NCI-H226 (cell line): ENCODE data around the gene LRIT2.

Experiments used
- DNase-seq: peaks from one replicate; pipeline ENCODE4 v3.0.0-alpha.2; 2015

LRIT2 gene

GRCh38 chr10:84238909-84239308, 13.6 kb upstream of the LRIT2 start:
- no peak for DNase-seq

GRCh38 chr10:84237199-84238051, 12.1 kb upstream of the LRIT2 start:
- no peak for DNase-seq

- DNase-seq = no peak
These were observed 11.5 kb upstream of the LRIT2 start for GRCh38 chr10:84236807-84237198.

- no peak for DNase-seq
These were observed 9.8 kb upstream of the LRIT2 start for GRCh38 chr10:84235096-84235495.

- DNase-seq = no peak
These were observed 9.1 kb upstream of the LRIT2 start for GRCh38 chr10:84234479-84234878.

- no peak for DNase-seq
These were observed 8.6 kb upstream of the LRIT2 start for GRCh38 chr10:84233940-84234339.

GRCh38 chr10:84232376-84232775, 7.0 kb upstream of the LRIT2 start:
- DNase-seq = no peak

GRCh38 chr10:84230359-84230758, 5.0 kb upstream of the LRIT2 start:
- no peak for DNase-seq

GRCh38 chr10:84227810-84228209, 2.5 kb upstream of the LRIT2 start:
- no peak for DNase-seq

- DNase-seq = no peak
These were observed 1.3 kb upstream of the LRIT2 start for GRCh38 chr10:84226616-84227015.

GRCh38 chr10:84224411-84225028, 824 bp downstream of the LRIT2 start:
- no peak for DNase-seq

- DNase-seq = no peak
These were observed 3.4 kb downstream of the LRIT2 start for GRCh38 chr10:84221916-84222315.

- DNase-seq = no peak
These were observed 7.6 kb downstream of the LRIT2 start for GRCh38 chr10:84217746-84218145.

GRCh38 chr10:84216834-84217233, 8.5 kb downstream of the LRIT2 start:
- no peak for DNase-seq

GRCh38 chr10:84214612-84215235, 10.6 kb downstream of the LRIT2 start:
- no peak for DNase-seq

GRCh38 chr10:84214046-84214572, 11.2 kb downstream of the LRIT2 start:
- DNase-seq = no peak

- DNase-seq = no peak
These were observed 12.3 kb downstream of the LRIT2 start for GRCh38 chr10:84213076-84213475.

GRCh38 chr10:84212014-84212413, 13.3 kb downstream of the LRIT2 start:
- DNase-seq = no peak

- DNase-seq = no peak
These were observed 13.8 kb downstream of the LRIT2 start for GRCh38 chr10:84211566-84211965.

GRCh38 chr10:84208023-84208422, 17.3 kb downstream of the LRIT2 start:
- DNase-seq = no peak

GRCh38 chr10:84205853-84206525, 19.4 kb downstream of the LRIT2 start:
- DNase-seq = no peak

- DNase-seq = no peak
These were observed 20.1 kb downstream of the LRIT2 start for GRCh38 chr10:84205049-84205852.
